HG02759 (cell line): ENCODE data around the gene TMEM209.
"Not testable (repeated sequence)": the region's sequence is repeated elsewhere in the genome, so short reads cannot be mapped to it uniquely, and the experiment has no call there.

Experiments
- ATAC-seq: cut with Tn5 transposase; IDR thresholded peaks from one replicate; pipeline ENCODE4 v1.9.1; 2021; ENCODE audit warnings: mild to moderate bottlenecking, moderate library complexity; ENCODE audit not compliant: unreplicated experiment

The TMEM209 gene

DNA sequence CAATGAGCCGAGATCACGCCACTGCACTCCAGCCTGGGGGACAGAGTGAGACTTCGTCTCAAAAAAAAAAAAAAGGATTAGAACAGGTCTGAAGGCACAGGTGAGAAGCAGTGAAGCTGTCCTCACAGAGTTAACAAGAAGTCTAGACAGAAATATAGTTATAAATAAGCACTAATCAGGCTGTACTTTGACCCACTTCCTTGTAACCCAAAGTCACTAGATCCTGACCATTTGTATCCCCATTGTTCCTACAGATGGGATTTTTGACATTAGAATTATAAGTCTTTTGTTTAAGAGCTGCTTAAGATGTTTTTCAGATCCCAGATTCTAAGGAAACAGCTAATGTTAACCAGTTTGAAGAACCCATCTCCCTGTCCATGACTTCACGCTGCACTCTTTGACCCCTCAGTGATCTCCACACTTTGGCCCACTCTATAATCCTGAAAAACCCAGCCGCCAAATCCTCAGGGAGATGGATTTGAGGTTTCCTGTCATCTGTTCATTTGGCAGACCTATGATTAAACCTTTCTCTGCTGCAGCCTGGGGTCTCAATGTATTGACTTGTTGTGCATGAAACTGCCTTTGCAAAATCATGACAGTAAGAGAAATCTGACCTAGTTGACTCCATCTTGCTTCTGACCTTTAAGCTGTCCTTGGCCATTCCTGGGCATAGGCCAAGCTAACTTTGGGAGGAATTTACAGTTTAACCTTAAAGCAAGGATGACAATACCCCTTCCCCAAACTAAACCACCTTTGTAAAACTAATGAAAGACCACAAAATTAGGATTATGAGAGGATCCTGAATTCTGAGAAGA is 13.8 kb upstream of the TMEM209 start:
- no peak for ATAC-seq

DNA sequence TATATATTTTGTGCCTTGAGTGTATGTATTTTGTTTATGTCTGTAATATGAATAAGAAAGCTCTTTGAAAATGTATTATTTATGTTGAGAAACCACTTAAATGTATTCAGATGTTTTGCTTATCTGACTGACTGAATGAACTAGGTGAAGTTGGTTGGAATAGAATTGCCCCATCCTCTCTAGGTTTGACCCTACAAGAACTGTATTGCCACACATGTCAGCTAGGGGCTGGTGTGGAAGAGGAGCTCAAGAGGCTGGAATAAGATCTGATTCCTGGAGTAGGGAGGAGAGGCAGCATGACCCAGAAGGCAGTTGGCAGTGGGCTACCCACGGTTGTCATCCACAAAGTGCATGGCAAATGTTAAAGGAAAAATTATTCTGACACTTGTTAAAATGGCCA is 11.5 kb upstream of the TMEM209 start:
- no peak for ATAC-seq

DNA sequence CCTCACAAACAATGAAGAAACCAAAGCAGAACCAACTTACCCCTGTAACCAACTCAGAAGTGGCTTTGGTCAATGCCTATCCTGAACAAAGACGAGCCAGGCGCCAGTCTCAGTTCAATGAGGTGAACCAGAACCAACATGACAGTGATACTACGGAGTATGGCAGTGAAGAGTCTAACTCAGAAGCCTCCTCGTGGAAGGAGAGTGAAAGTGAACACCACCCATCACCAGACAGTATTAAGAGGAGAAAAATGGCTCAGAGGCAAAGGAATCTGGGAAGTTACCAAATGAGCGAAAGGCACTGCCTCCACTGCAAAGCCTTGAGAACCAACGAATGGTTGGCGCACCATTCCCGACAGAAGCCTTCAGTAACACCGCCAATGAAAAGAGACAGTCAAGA is 10.8 kb upstream of the TMEM209 start:
- no peak for ATAC-seq

DNA sequence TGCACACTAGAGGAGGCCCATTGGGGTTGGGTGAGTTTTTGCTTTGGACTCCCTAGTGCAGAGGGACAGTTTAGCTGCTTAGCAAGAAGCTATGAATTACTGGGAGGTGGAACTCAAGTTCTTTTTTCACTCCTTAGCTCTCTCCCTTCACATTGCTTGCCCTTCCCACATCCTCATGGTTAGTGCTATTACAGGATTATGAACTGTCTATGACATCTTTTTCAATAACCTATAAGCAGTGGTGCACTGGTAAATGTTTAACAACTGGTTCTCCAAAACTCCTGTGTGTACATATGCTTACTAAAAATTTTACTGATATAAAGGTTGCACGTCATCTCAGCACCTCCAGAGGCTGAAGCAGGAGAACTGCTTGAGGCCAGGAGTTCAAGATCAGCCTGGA is 8.6 kb upstream of the TMEM209 start:
- ATAC-seq, result no peak

DNA sequence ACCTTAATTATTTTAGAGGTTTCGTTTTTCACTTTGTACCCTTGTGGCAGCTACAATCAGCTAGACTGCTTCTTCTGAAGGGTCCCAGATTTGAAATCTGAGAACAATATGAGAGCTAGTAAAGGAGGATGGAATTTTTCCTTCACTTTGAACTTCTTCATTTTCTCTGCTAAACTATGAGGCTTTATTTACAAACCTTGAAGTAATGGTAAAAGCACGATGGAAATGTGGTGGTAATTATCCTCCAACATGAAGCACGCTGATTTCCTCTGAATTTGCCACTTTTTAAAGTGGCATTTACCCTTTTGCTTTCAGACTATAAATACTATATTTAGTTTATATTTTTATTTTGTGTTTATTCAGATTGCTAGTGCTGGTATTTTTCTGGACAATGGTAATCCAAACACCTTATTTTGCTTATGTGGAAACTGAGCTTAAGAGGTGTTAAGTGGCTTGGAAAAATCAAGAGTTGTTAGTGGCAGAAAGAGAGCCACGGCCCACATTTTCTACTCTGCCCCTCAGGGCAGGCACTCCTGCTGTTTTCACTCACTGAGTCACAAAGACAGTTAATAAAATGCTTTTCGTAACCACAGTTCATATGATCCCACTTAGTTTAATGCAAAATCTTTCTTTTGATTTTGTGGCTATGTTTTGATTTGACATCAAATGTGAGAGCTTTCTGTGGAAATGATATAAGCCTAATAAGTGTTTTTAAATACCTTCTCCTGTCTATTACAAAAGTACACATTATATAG is 5.2 kb upstream of the TMEM209 start:
- no peak for ATAC-seq

DNA sequence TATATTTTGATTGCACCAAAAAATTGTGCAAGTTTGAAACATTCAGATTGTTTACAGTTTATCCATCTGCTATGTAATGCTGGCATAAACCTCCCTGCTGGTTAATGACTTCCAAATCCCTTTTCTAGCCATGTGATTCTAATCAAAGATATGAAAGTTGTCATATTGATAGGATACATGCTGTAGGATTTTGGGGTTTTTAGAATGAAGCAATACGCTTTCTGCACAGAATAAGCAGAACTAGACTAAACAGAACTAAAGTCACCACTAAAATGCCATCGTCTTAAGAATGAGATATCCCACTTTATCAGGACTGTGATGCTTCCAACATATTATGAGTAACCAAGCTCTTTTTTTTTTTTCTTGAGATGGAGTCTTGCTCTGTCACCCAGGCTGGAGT is 3.3 kb upstream of the TMEM209 start:
- no peak for ATAC-seq

DNA sequence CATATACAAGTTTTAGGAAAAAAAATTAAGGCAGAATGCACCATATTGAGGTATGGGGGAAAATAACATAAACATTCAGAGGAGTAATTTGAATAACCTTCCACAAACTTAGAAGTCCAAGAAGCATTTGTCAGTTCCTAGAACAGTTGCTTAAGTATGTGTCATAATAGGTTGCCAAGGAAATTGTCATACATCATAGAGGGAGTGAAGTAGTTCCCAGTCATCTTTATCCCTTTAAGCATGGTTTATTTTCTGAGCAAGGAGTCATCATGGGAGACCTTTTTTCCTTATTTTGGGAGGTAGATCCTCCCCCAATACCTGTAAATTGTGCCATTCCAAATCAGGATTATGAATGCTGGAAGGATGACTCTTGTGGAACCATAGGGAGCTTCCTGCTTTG is 2.4 kb upstream of the TMEM209 start, which contains the start of gene SSMEM1:
Gene SSMEM1 (plus strand): TSS at position 219 of the 400 bp plus-strand sequence. CDS start 51 bp downstream, at position 270.
- no peak for ATAC-seq

DNA sequence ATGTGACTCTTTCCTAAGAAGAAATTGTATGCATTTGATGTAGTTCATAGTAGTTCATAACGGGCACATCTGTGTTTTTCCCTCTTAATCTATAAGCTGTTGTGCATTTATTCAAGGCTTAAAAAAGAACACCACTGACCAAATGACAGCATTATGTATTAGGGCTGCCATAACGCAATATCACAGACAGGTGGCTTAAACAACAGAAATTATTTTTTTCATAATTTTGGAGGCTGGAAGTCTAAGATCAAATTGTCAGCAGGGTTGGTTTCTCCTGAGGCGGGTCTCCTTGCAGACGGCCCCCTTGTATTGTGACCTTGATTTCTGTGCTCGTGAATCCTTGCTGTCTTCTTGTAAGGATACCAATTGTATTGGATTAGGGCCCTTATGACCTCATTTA is 1.8 kb upstream of the TMEM209 start:
- no peak for ATAC-seq

DNA sequence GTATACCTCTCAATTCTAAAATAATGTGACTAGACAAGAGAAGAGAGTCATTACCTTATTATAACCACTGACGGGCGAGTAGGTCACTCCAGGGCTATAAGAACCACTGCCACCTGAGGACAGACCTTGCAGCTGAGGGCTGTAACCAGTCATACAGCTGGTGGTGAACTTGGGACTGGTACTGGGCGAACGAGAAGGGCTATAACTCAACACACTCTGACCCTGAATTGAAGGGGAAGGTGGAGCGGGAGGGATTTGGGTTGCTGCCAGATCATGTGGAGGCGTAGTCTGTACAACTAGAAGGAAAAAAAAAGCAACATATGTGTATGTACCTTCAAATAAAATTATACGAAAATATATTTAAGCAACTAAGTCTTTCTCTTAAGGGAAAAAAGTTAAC is 3.4 kb downstream of the TMEM209 start:
- no peak for ATAC-seq

DNA sequence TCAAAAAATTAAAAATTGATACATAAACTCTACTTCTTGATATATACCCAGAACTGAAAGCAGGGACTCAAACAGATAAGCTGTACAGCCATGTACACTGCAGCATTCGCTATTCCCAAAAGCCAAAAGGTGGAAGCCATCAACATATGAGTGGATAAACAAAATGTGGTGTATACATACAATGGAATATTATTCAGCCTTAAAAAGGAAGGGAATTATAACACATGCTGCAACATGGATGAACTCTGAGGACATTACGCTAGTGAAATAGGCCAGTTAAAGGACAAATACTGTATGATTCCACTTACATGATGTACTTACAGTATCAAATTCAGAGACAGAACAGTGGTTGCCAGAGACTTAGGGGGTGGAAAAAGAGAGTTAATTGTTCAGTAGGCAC is 8.1 kb downstream of the TMEM209 start:
- ATAC-seq, result no peak

DNA sequence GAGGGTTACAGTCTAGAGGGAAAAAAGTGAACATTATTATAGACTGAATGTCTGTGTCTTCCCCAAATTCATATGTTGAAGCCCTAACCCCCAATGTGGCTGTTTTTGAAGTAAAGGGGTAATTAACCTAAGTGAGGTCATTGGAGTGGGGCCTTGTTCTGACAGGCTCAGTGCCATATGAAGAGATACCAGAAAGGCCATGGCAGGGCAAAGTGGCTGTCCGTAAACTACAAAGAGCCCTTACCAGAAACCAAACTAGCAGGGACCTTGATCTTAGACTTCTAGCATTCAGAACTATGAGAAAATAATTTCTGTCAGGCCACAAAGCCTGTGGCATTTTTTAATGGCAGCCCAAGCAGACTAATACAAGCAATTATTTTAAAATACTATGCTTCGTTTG is 8.7 kb downstream of the TMEM209 start:
- ATAC-seq, result no peak

DNA sequence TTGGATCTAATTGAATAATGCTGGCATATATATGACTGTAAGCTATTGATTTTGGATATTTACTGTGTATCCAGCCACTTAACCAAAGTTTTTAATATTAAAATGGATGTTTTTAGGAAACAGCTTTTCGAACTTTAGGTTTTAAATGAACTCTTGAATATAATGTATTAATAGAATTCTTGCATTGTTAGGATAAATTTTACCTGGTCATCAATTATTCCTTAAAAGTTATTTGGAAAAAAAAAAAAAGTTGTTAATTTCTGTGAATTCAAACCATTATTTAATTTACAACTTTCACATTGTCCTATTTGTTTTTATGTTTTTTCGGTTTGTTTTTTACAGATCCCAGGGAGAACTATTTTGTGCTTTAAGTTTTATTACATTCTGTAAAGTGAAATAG is 9.8 kb downstream of the TMEM209 start:
- no peak for ATAC-seq

DNA sequence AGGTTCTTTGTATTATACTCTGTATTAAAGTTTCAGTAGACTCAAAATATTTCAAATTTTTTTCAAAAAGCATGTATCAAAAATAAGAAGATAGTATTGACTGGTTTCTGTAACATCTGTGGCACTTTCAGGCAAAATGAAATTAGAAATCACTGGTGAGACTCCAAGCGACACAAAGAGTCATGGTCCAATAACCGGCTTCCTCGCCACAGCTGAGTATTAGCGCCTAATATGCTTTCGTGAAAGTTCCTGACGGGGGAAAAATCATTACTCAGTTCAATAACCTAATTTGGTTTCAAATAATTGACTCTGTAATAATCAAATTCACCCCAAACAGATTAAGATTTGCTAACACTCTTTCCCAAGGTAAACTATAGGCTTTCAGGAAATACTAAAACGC is 13.4 kb downstream of the TMEM209 start:
- ATAC-seq, result no peak

DNA sequence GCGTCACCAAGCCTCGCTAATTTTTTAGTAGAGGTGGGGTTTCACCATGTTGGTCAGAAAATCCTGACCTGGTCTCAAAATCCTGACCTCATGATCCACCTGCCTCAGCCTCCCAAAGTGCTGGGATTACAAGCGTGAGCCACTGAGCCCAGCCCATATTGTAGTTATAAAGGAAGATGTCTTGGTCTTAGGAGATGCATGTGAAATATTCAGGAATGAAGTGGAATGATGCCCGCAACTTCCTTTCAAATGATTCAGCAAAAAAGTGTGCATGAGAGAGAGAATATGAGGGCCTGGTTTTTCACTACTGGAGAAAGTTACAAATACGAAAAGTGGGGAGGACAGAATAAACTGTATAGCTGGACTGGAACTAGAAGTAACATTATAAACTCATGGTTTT is 15.9 kb downstream of the TMEM209 start:
- ATAC-seq, result no peak

DNA sequence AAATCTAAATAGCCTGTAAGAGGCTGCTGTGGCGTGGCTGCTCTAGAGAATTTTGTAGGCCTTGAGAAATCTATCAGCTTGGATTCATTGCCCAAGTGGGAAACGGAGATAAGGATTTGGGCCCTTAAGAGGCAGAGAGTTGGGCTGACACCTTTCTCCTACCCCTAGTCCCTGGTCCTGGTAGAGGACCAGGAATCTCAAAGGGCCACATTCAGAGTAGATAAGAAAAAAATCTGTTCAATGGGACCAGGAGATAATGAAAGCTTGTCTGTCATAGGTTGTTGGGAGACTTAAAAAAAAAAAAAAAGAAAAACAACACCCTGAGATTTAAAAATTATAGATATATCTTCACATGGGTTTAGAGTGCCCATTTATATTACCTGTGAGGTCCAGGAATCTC is 17.8 kb downstream of the TMEM209 start:
- ATAC-seq, result no peak

DNA sequence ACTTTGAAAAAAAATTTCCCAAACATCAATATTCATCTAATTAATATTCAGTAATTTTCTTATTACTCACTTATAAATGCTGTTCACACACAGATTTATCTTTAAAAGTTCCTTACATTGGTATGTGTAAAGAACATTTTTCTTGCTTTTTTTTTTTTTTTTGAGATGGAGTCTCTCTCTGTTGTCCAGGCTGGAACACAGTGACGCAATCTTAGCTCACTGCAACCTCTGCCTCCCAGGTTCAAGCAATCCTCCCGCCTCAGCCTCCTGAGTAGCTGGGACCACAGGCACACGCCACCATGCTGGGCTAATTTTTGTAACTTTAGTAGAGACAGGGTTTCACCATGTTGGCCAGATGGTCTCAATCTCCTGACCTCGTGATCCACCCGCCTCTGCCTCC is 20.9 kb downstream of the TMEM209 start:
- ATAC-seq, result not testable (repeated sequence)

DNA sequence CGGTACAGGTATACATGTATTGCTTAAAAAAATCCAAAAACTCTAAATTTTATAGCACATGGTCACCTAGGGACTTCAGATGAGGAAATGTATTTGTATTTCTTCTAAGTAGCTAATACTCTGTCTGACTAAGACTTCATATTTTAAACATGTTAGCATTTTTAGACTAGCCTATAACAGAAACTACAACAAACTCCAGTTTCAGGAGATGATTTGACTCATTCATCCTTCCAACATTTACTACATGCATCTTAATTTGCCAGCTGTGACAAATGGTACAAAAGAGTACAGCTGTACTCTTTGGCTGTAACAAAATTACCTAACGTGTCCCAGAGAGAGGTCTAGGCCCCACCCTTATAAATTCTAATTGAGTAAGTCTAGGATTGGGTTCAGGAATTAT is 22.2 kb downstream of the TMEM209 start:
- ATAC-seq, result no peak

DNA sequence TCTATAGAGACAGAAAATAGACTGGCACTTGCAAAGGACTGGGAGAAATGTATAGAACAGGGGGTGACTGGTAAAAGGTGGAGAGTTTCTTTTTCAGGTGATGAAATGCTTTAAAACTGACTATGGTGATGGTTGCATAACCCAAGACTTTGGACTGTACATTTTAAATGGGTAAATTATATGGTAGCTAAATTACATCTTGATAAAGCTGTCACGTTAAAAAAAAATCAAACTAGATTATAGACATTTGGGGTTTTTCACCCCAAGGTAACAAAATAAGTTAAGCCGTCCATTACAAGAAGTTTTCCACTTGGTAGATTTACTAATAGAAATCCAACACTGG is 24.0 kb downstream of the TMEM209 start:
- ATAC-seq, result no peak

DNA sequence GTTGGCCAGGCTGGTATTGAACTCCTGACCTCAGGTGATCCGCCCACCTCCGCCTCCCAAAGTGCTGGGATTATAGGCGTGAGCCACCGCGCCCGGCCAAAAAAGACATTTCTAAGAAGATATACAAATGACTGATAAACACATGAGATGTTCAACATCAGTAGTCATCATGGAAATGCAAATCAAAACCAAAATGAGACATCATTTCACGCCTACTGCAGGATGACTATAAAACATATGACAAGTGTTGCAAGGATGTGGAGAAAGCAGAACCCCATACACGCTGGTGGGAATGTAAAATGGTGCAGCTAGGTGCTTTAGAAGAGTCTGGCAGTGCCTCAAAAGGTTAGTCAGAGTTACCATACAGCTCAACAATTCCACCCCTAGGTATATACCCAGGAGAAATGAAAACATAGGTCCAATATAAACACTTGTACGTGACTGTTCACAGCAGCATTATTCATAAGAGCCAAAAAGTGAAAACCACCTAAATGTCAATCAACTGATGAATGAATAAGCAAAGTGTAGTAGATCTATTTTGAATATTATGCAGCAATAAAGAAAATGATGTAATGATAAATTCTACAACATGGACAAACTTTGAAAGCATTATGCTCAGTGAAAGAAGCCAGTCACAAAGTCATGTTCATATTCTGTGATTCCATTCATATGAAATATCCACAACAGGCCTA is 24.5 kb downstream of the TMEM209 start:
- no peak for ATAC-seq

DNA sequence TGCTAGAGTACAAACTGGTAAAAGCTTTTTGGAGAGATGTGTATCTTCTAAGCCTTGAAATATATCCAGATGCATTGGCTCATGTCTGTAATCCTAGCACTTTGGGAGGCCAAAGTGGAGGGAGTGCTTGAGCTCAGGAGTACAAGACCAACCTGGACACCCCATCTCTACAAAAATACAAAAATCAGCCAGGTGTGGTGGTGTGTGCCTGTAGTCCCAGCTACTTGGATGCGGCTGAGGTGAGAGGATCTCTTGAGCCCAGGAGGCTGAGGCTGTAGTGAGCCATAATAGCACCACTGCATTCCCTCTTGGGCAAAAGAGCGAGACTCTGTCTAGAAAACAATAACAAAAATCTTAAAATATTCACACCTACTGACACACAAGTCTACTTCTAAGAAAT is 25.6 kb downstream of the TMEM209 start:
- no peak for ATAC-seq

DNA sequence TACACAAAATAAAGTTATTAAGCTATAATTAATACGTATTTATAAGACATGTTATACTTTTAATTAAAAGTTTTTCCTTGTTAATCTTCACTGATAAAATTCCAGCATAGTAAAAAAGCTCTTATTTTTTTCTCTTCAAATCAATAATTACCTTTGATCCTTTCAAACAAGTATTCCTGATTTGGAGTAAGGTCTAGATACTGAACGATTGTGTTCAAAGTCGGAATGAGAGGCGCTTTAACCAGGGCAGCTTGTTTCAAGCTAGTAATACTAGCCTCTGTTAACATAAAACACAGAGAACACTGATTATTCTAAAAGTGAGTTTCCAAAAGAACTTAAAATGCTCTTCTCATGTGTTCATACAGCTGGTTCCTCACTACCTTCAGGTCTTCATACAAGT is 27.0 kb downstream of the TMEM209 start:
- ATAC-seq, result no peak
